PC-9 (cell line): ENCODE results near the gene NSUN6. TPM values are rescaled to one million over a fixed set of nuclear protein-coding genes. Genes with fewer than 3 reads are reported as not detected.

Experiments
- BruUV-seq: library from RNA; stranded (reverse); fragments of 400-500 nt; replicated peaks from 2 replicates; lab custom pipeline; 2021; lab: Mats Ljungman, UMichigan
- CTCF ChIA-PET: fragments of 300-600 bp; sonication (Branson Sonifier 250); formaldehyde crosslinking; loops from one replicate; lab custom pipeline; 2022; ENCODE audit warnings: antibody characterized with exemption; lab: Charles Lee
- POLR2A ChIA-PET: fragments of 300-600 bp; sonication (Branson Sonifier 250); formaldehyde crosslinking; loops from one replicate; lab custom pipeline; 2022; ENCODE audit warnings: antibody characterized with exemption; ENCODE audit not compliant: unreplicated experiment; lab: Charles Lee
- DNase-seq, 2 experiments: peaks; one replicate each; pipeline versions ENCODE4 v3.0.0 to v3.0.0-alpha.2; 2015 to 2022; ENCODE audit warnings: mixed read lengths in 1 of 2
- H2AFZ ChIP-seq: fragments of 200-600 bp; sonication (generic); 2 replicates; pipeline ENCODE4 v1.8.1; 2017; ENCODE audit warnings: antibody characterized with exemption
- H3F3A ChIP-seq: fragments of 200-600 bp; sonication (generic); 2 replicates; pipeline ENCODE4 v1.8.1; 2017; ENCODE audit warnings: antibody characterized with exemption, mild to moderate bottlenecking, low read depth; ENCODE audit not compliant: insufficient read depth
- H3K27ac ChIP-seq: fragments of 200-600 bp; sonication (generic); 2 replicates; pipeline ENCODE4 v1.6.1; 2016; ENCODE audit warnings: mixed run types
- H3K27me3 ChIP-seq: fragments of 200-600 bp; sonication (generic); 2 replicates; pipeline ENCODE4 v1.6.1; 2016; ENCODE audit warnings: low read depth, mixed run types; ENCODE audit not compliant: insufficient read depth
- H3K36me3 ChIP-seq: fragments of 200-600 bp; sonication (generic); 2 replicates; pipeline ENCODE4 v1.6.1; 2016; ENCODE audit warnings: low read depth, mixed run types
- H3K4me1 ChIP-seq: fragments of 200-600 bp; sonication (generic); replicated peaks from 2 replicates; pipeline ENCODE4 v1.6.1; 2016; ENCODE audit warnings: mixed run types; ENCODE audit not compliant: insufficient read depth
- H3K4me2 ChIP-seq: fragments of 200-600 bp; sonication (generic); 2 replicates; pipeline ENCODE4 v1.6.1; 2017; ENCODE audit warnings: mixed run types
- H3K4me3 ChIP-seq: fragments of 200-600 bp; sonication (generic); 2 replicates; pipeline ENCODE4 v1.6.1; 2016; ENCODE audit warnings: mixed run types
- H3K79me2 ChIP-seq: fragments of 200-600 bp; sonication (generic); 2 replicates; pipeline ENCODE4 v1.6.1; 2017; ENCODE audit warnings: low read depth, mixed run types
- H3K9me2 ChIP-seq: fragments of 200-600 bp; sonication (generic); 2 replicates; pipeline ENCODE4 v1.8.1; 2017; ENCODE audit warnings: mild to moderate bottlenecking; ENCODE audit not compliant: insufficient read depth
- H3K9me3 ChIP-seq: fragments of 200-600 bp; sonication (generic); 2 replicates; pipeline ENCODE4 v1.8.1; 2016; ENCODE audit warnings: low read depth; ENCODE audit not compliant: insufficient read depth
- H4K20me1 ChIP-seq: fragments of 200-600 bp; sonication (generic); 2 replicates; pipeline ENCODE4 v1.8.1; 2017; ENCODE audit not compliant: insufficient read depth
- CTCF ChIP-seq: fragments of 200-600 bp; sonication (generic); conservative IDR thresholded peaks from 2 replicates; pipeline ENCODE4 v1.6.1; 2017; ENCODE audit warnings: mixed run types, antibody characterized with exemption, mild to moderate bottlenecking, moderate library complexity
- EZH2 ChIP-seq: fragments of 200-600 bp; sonication (generic); IDR thresholded peaks from 2 replicates; pipeline ENCODE4 v1.8.0; 2017; ENCODE audit warnings: antibody characterized with exemption, low read depth
- intact Hi-C: fragments of 100-400 bp; cut with micrococcal nuclease; formaldehyde crosslinking; loops from one replicate; pipeline ENCODE4 v1.10.0; 2022; ENCODE audit not compliant: unreplicated experiment
- total RNA-seq: library from RNA; stranded (reverse); gene quantifications from 2 replicates; pipeline ENCODE4 v1.2.3, GENCODE V29; 2021

The NSUN6 gene
- total RNA-seq, 1 experiment from 2014 or later: 11.9 TPM

DNA sequence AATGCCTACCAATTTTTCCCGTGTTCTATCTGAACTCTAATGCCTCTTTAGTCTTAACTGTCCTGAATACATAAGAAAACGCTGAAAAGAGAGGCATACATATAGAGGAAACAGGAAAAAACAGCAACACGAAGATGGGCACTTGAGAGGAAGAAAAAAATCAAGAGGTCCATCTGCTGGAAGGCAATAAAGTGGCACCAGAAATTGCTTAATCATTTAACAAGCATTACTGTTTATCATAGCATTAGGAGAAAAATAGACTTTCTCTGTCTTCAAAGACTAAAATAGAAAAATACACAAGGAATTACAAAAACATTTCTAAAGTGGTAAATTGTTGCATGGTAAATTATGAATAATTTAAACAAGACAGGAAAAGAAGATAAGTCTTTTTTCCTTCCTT, 35.0 kb downstream of the NSUN6 start:
- intact Hi-C loops: no loop called here
- H2AFZ ChIP-seq: no peak overlapping the region
- ChIA-PET CTCF (no interaction called here), POLR2A (no interaction called here)
- no peak for DNase-seq
- no peak overlapping the region for H3K4me2 ChIP-seq
- BruUV-seq: no TSS peak
- no peaks in the 10 kb centered on the region; the same call in 1 of the 2 replicates for H3F3A ChIP-seq
- TF ChIP-seq CTCF (no peak), EZH2 (no peak)
- H3K27me3 ChIP-seq: no peaks in the 10 kb centered on the region
- no peaks in the 10 kb centered on the region for H3K9me3 ChIP-seq
- peaks cover 6% of the 10 kb centered on the region for H3K4me1 ChIP-seq
- H3K27ac ChIP-seq: no peak overlapping the region
- no peaks in the 10 kb centered on the region for H4K20me1 ChIP-seq
- H3K36me3 ChIP-seq: no peaks in the 10 kb centered on the region
- H3K4me3 ChIP-seq: no peak overlapping the region
- no peaks in the 10 kb centered on the region for H3K9me2 ChIP-seq
- no peaks in the 10 kb centered on the region for H3K79me2 ChIP-seq

- H3K27ac ChIP-seq: no peak overlapping the region
- H3K9me3 ChIP-seq: no peaks in the 10 kb centered on the region
- H3K36me3 ChIP-seq: no peaks in the 10 kb centered on the region
- H3K4me2 ChIP-seq: no peak overlapping the region
- H2AFZ ChIP-seq: no peak overlapping the region
- no TSS peak for BruUV-seq
- H3K9me2 ChIP-seq: no peaks in the 10 kb centered on the region
- no peaks in the 10 kb centered on the region; the same call in 1 of the 2 replicates for H3F3A ChIP-seq
- H3K79me2 ChIP-seq: no peaks in the 10 kb centered on the region
- POLR2A ChIA-PET: no interaction called here
- H4K20me1 ChIP-seq: no peaks in the 10 kb centered on the region
- no peak for TF ChIP-seq EZH2
- no peak for TF ChIP-seq CTCF
- H3K4me3 ChIP-seq: no peak overlapping the region
- intact Hi-C loops: no loop called here
- no peaks in the 10 kb centered on the region for H3K27me3 ChIP-seq
- peaks cover 14% of the 10 kb centered on the region for H3K4me1 ChIP-seq
- DNase-seq: no peak
- CTCF ChIA-PET: no interaction called here
These were observed 35.8 kb downstream of the NSUN6 start for GRCh38 chr10:18615618-18616017.

DNA sequence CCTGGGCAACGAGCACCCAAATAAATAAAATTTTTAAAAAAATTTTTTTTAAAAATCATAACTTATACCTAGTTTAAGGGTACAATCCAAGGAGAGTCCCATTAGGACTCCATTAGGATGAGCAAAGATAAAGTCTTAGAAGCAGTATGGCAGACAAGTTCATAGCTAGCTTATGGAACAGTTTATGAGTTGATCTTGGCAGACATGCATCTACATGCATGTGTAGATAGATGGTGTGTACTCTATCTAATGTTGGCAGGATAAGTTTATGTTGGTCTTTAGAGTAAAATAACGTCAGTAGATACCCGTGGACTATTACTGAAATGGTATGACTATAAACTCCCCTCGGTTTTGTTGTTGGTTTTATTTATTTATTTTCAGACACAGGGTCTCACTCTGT, 40.2 kb downstream of the NSUN6 start:
- Histone ChIP-seq H3K9me3 (no peaks in the 10 kb centered on the region), H3K27me3 (no peaks in the 10 kb centered on the region), H3K9me2 (no peaks in the 10 kb centered on the region), H3K36me3 (no peaks in the 10 kb centered on the region), H3F3A (peaks cover 24% of the 10 kb centered on the region), H3K4me1 (peaks cover 55% of the 10 kb centered on the region), H3K4me2 (peak overlapping the region; percentile 57), H3K4me3 (no peak overlapping the region), H3K27ac (peak overlapping the region; percentile 66), H4K20me1 (no peaks in the 10 kb centered on the region), H2AFZ (no peak overlapping the region), H3K79me2 (no peaks in the 10 kb centered on the region)
- TF ChIP-seq EZH2 (no peak), CTCF (no peak)
- intact Hi-C loops: loop anchor here (5.0 kb wide), 1 partner anchor 41 kb away; the partner anchor contains the start of gene NSUN6
- POLR2A ChIA-PET: no interaction called here
- no peak for DNase-seq
- BruUV-seq: no TSS peak
- CTCF ChIA-PET: no interaction called here
